HG03103 (cell line): ENCODE measurements around the gene KAZN.

Experiments used
- ATAC-seq: cut with Tn5 transposase; IDR thresholded peaks from one replicate; pipeline ENCODE4 v1.9.1; 2021; ENCODE audit warnings: low read depth; ENCODE audit not compliant: unreplicated experiment

KAZN gene

DNA sequence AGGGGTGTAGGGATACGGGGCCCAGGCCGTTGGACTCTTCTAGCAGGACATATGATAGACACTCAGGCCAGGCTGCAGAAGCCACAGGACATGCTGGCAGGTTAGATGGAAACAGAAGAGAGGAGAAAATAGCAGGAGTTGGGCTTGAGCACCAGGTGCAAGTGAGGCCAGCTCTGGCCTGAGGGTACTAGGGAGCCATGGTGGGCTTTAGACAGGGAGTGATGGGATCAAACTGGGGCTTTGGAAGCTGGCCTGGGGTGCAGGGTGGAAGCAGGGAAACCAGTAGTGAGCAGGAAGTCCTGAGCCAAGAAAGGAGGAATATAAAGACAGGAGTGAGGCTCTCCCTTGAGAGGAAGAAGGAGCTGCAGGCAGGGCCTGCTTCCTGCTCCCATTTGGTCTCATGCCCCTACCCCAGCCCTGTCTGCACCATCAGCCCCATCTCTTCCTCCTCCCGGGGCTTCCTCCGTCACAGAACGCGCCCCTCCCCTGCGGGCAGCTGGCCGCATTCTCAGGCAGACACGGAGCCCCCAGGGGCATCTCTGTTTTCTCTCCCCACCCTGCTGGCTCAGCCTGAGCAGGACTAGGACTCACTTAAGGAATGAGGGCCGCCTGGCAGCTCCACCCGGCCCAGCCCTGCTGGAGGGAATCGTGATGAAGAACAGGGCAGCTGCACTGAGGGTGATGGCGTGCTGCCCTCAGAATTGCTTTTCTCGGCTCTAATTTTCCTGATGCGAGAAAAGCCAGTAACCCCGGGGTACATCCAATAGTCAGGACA, 389.5 kb downstream of the KAZN start:
- no peak for ATAC-seq

GRCh38 chr1:14988636-14989035, 390.2 kb downstream of the KAZN start:
- no peak for ATAC-seq

DNA sequence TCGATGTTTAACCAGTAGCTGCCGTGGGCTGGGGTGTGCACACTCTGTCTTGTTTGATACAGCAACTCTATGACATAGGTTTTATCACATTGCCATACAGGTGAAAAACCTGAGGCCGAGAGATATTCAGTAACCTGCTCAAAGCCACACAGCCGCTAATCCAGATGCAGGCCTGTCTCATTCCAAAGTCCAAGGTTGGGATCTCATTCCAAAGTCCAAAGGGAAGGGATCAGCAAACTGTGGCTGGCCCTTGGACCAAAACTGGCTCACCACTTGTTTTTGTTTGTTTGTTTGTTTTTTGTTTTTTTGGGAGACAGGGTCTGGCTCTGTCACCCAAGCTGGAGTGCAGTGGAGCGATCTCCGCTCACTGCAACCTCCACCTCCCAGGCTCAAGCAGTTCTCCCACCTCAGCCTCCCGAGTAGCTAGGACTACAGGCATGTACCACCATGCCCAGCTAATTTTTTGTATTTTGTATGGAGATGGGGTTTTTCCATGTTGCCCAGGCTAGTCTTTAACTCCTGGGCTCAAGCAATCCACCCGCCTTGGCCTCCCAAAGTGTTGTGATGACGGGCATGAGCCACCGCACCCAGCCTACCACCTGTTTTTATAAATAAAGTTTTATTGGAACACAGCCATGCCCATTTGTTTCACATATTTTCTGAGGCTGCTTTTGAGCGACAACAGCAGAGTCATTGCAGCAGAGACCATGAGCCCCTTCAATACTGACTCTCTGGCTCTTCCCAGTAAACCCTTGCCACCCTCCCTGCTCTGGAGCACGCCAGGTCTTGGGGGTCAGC, 391.6 kb downstream of the KAZN start:
- ATAC-seq = no peak

GRCh38 chr1:14993414-14993813, 394.9 kb downstream of the KAZN start:
- ATAC-seq = no peak

DNA sequence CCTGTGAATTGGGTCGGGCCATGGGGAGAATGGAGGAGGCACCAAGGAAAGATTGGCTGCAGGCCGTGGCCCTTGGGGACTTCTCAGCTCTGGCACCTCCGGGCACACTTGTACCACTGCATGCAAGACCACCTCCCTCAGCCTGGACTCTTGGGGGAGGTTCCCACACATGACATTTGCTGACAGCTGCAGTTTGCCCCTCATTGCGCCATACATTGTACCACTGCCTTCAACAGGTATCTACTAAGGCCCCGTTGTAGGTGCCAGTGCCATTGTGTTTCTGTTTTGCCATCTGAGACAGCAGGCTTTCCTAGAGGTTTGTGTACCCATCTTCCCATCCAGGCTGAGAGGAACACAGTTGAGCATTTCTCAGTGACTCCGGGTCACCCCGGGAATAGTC, 395.7 kb downstream of the KAZN start:
- no peak for ATAC-seq

- ATAC-seq = no peak
Observed at GRCh38 chr1:14994841-14995437, 396.5 kb downstream of the KAZN start.

- ATAC-seq = no peak
Observed at GRCh38 chr1:14996133-14997050, 397.9 kb downstream of the KAZN start.

DNA sequence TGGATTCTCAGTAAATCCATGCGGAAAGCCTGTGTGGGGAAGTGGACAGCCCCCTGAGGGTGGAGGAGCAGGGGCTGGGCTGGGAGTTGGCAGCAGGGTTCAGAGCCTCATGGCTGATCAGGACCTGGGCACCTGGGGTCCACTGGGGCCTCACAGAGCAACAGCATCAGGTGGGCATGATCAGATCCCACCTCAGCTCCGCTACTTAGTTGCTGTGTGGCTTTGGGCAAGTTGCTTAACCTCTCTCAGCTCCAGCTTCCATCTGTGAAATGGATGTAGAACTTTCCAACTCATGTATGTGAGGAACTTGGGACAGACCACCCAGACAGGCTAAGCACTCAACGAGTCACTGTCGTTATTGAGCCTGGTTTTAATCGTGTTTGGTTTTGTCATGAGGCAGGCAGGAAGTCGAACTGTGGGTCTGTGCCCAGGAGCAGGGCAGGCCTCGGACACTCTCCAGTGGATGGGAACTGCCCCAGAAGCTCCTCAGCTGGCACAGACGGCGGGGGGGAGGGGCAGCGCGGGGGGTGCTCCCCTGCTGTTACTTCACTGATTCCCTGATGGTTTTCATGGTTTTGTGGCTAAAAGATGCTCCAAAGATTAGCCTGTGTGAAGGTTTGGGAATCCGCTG, 399.3 kb downstream of the KAZN start:
- ATAC-seq = no peak

DNA sequence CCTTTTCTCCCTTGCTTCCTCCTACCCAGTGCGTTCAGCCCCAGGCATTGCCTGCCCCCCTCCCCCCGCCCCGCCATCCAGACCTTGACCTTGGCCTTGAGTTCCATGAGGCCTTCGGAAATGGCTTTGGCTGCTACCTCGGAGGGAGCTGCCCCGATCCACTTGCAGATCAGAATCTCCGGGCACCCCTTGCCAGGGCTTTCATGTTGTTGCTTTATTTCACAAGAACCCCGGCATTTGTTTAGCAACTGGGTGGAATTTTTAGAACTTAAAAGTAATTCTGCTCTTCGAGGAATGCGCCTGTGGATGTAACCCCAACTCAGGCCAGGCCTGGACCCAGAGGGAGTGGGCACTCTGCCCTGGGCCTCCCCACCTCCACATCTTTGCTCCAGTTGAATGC, 401.0 kb downstream of the KAZN start:
- ATAC-seq = no peak

GRCh38 chr1:15000030-15000429, 401.5 kb downstream of the KAZN start:
- ATAC-seq = no peak

GRCh38 chr1:15000671-15001070, 402.2 kb downstream of the KAZN start:
- no peak for ATAC-seq

- ATAC-seq = no peak
Observed at GRCh38 chr1:15001317-15001915, 402.9 kb downstream of the KAZN start.

GRCh38 chr1:15002325-15002724, 403.8 kb downstream of the KAZN start:
- no peak for ATAC-seq

DNA sequence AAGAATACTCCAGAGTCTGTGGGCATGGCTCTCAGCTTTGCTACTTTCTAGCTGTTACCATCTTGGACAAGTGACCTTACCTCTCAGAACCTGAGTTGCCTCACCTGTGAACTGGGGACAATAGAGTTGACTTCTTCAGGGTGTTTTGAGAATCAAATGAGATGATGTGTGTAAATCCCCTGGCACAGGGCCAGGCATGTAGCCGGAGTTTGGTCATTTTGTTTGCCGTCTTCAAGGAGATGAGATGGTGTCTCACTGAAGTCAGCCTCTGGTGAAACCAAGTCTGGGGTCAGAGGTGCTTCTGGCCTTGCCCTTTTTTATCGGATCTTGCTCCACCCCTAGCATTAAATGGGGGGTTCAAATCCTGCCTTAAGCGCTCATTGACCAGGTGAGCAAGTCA, 405.9 kb downstream of the KAZN start:
- ATAC-seq = no peak

DNA sequence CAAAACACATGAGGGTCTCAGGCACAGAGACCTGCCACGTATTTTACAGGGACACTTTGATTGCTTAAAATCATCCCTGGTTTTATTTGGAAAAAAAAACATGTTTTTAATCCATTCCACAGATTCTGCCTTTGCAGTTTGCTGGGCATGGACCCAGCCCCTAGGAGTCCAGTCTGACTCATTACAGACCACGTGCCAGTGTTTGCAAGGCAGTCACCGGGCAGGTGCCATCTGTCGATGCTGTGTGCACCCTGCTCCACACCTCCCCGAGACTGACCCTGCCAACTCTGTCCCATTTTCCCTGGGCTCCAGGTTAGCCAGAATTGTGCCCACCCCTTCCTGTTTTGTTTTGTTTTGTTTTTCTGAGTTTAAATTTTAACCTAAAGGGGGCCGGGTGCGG, 406.6 kb downstream of the KAZN start:
- no peak for ATAC-seq

- ATAC-seq = no peak
Observed at GRCh38 chr1:15007368-15007767, 408.9 kb downstream of the KAZN start.

- no peak for ATAC-seq
Observed at GRCh38 chr1:15007842-15008241, 409.4 kb downstream of the KAZN start.

DNA sequence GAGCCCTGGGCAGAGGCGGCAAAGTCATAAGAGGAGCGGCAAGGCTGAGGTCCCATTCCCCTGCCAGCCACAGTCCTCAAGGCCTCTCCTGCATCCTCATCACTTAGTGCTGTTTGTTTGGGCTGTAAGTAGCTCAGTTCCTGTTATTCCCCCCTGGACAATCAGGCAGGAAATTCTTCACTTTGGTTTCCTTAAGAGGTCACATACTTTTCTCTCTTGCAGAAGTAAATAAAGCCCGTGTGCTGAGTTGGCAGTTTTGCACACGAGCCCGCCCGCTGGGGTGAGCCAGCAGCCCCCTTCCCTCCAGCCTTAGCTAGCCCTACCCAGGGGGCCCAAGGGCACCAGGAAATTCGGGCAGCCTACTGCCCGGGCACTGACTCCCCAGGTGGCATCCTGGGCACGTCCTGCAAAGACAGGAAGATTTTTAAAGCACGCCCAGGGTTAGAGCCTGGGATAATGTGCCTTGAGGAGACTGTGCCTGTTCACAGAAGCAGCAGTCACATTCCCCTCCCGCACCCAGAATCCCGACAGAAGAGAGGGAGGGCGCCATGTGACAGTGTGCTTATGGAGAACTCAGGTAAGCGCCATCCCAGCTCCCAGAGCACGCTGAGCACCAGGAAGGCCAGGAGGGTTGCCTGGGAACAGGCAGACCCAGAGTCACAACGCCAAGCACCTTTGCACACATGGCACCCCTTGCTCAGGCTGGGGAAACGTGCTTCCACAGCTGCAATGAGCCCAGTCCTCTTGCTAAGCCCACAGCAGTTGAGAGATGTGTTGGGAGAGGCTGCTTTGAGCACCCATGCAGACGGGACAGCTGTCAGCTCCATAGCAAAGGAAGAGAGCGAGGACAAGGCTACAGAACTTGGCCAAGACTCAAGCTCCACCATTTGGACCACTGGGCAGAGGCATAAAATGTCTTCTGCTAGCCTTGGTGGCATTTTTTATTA, 410.6 kb downstream of the KAZN start:
- no peak for ATAC-seq

- no peak for ATAC-seq
Observed at GRCh38 chr1:15011160-15011559, 412.7 kb downstream of the KAZN start.
